PC-3 (cell line): ENCODE measurements around the gene TANGO2.
A peak's percentile ranks its signal among the peaks of the same experiment; 100 is the strongest.

ENCODE experiments used
- CTCF ChIP-seq: fragments of 300-600 bp; sonication (generic); conservative IDR thresholded peaks from 2 replicates; pipeline ENCODE4 v1.5.1; 2017; ENCODE audit warnings: antibody characterized with exemption, low read depth, mild to moderate bottlenecking, low read length
- EZH2 ChIP-seq: fragments of 300-600 bp; sonication (generic); IDR thresholded peaks from one replicate; pipeline ENCODE4 v1.6.1; 2017; ENCODE audit warnings: antibody characterized with exemption, mild to moderate bottlenecking, low read length; ENCODE audit not compliant: unreplicated experiment
- EZH2phosphoT487 ChIP-seq: fragments of 300-600 bp; sonication (generic); IDR thresholded peaks from 2 replicates; pipeline ENCODE4 v1.6.1; 2018; ENCODE audit warnings: mild to moderate bottlenecking, antibody characterized with exemption, low read length, borderline replicate concordance

DNA sequence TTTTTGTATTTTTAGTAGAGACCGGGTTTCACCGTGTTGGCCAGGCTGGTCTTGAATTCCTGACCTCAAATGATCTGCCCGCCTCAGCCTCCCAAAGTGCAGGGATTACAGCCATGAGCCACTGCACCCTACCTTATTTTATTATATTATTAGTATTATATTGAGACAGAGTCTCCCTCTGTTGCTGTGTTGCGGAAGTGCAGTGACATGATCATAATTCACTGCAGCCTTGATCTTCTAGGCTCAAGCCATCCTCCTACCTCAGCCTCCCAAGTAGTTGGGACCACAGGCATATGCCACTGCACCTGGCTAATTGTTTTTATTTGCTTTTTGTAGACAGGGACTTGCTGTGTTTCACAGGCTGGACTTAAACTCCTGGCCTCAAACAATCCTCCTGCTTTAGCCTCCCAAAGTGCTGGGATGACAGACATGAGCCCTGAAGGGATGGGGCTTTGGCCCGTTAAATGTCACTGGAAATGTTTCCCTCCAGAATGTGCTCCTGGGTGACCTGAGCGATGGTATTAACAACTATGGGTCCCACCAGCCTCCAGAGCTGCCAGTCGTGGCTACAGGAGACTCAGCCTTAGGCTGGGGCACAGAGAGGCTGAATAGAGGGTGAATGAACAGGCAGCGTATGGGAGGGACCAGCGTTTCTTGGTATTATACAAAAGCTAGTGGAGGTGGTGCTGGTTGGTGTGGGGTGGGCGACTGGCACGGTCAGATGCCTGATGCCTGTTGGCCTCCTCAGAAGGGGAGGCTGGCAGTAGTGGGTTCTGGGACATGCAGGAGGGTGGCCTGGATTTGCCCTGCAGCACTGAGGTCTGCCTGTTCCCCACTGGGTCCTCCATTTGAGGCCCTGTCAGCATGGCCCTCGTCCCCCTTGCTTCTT is 7.3 kb downstream of the TANGO2 start:
- TF ChIP-seq CTCF (peak; percentile 38; the same call in 1 of the 2 replicates), EZH2 (no peak), EZH2phosphoT487 (no peak)
